Activated naive CD4-positive, alpha-beta T cell treated with anti-CD3 and anti-CD28 coated beads, Interleukin-2, amount 50 U/mL, for 24 hours (primary cell): ENCODE results near the gene WFS1.
A peak's percentile ranks its signal among the peaks of the same experiment; 100 is the strongest.

ENCODE experiments used
- H3K27ac Mint-ChIP-seq: one replicate; pipeline ENCODE4 v1.8.0; 2021; ENCODE audit warnings: mild to moderate bottlenecking, mixed read lengths
- H3K27me3 Mint-ChIP-seq: one replicate; pipeline ENCODE4 v1.8.0; 2021; ENCODE audit warnings: mixed read lengths
- H3K36me3 Mint-ChIP-seq: one replicate; pipeline ENCODE4 v1.8.0; 2021; ENCODE audit warnings: mixed read lengths
- H3K4me1 Mint-ChIP-seq: one replicate; pipeline ENCODE4 v1.8.0; 2021; ENCODE audit warnings: mixed read lengths
- H3K4me3 Mint-ChIP-seq: one replicate; pipeline ENCODE4 v1.8.0; 2021; ENCODE audit warnings: mild to moderate bottlenecking, mixed read lengths
- H3K9me3 Mint-ChIP-seq: one replicate; pipeline ENCODE4 v1.8.0; 2021; ENCODE audit warnings: mixed read lengths

Gene WFS1

DNA sequence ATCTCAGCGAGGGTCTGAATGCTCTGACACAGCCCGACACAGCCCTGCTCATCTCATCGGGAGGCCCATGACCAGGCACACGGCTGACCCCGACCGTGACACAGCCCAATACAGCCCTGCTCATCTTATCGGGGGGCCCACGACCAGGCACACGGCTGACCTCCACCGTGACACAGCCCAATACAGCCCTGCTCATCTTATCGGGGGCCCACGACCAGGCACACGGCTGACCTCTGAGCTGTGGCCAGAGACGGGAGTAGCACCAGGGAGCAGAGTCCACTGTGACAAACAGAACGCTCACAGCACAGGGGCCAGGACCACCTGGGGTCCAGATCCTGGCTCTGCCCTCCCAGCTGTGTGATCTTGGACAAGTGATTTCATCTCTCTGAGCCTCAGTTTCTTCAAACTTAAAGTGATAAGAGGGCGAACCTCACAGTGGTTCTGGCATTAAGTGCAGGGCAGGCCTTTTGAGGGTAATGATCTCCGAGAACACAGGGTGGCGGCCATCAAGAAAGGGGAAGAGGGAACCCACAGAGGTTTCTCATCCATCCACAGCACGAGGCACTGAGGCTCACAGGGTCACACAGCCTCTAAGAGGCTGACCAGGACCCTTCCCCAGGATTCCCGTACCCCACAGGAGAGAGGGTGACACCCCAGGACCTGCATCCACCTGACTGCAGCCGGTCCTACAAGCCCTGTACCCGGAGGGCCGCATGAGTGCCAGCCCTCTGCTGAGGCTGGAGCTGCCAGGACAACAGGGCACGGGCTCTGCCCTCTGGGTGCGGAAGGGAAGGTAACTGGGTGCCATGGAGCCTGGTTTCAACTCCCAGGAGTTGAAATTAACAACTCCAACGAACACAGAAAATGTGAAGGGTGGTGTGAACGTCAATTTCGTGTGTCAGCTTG is 60.1 kb downstream of the WFS1 start:
- no peak overlapping the region for H3K4me3 Mint-ChIP-seq
- H3K9me3 Mint-ChIP-seq = no peaks in the 10 kb centered on the region
- H3K27ac Mint-ChIP-seq = no peak overlapping the region
- no peaks in the 10 kb centered on the region for H3K4me1 Mint-ChIP-seq
- no peaks in the 10 kb centered on the region for H3K36me3 Mint-ChIP-seq
- H3K27me3 Mint-ChIP-seq = peaks cover 11% of the 10 kb centered on the region

GRCh38 chr4:6330384-6330767 is 60.7 kb downstream of the WFS1 start:
- Mint-ChIP-seq H3K27me3 (peaks cover 18% of the 10 kb centered on the region), H3K4me1 (no peaks in the 10 kb centered on the region), H3K36me3 (no peaks in the 10 kb centered on the region), H3K4me3 (no peak overlapping the region), H3K9me3 (no peaks in the 10 kb centered on the region), H3K27ac (no peak overlapping the region)

- H3K27me3 Mint-ChIP-seq = peaks cover 16% of the 10 kb centered on the region
- H3K9me3 Mint-ChIP-seq = no peaks in the 10 kb centered on the region
Measured at GRCh38 chr4:6331018-6331417, 61.4 kb downstream of the WFS1 start.

DNA sequence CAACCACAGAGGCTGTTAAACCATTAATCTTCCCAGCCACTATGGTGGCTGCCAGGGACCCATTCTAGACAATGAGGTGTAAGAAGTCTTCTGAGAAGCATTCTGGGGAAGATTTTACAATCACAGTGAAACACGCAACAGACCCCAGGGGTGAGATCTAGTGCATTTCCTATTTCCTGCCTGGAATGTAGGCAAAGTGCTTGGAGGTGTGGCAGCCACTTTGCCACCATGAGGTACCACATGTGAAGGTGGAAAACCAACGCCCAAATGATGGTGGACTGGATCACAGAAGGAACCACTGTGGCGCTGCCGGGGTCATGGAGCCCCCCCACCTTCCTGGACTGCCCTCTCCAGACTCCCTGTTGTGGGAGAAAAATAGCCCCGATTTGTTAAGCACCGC is 61.8 kb downstream of the WFS1 start:
- H3K36me3 Mint-ChIP-seq = no peaks in the 10 kb centered on the region
- H3K9me3 Mint-ChIP-seq = no peaks in the 10 kb centered on the region
- H3K27ac Mint-ChIP-seq = no peak overlapping the region
- no peak overlapping the region for H3K4me3 Mint-ChIP-seq
- no peaks in the 10 kb centered on the region for H3K4me1 Mint-ChIP-seq
- H3K27me3 Mint-ChIP-seq = peaks cover 14% of the 10 kb centered on the region

More at GRCh38 chr4:6331018-6331417, 61.4 kb downstream of the WFS1 start:
- Mint-ChIP-seq H3K36me3 (no peaks in the 10 kb centered on the region), H3K4me3 (no peak overlapping the region), H3K27ac (no peak overlapping the region), H3K4me1 (no peaks in the 10 kb centered on the region)

GRCh38 chr4:6332042-6332668 is 62.5 kb downstream of the WFS1 start:
- no peaks in the 10 kb centered on the region for H3K36me3 Mint-ChIP-seq
- H3K27me3 Mint-ChIP-seq = peaks cover 16% of the 10 kb centered on the region
- H3K4me3 Mint-ChIP-seq = no peak overlapping the region
- no peaks in the 10 kb centered on the region for H3K9me3 Mint-ChIP-seq
- H3K27ac Mint-ChIP-seq = no peak overlapping the region
- H3K4me1 Mint-ChIP-seq = peaks cover 2% of the 10 kb centered on the region

- H3K4me3 Mint-ChIP-seq = no peak overlapping the region
- peaks cover 19% of the 10 kb centered on the region for H3K27me3 Mint-ChIP-seq
- H3K9me3 Mint-ChIP-seq = no peaks in the 10 kb centered on the region
- peaks cover 7% of the 10 kb centered on the region for H3K4me1 Mint-ChIP-seq
- no peak overlapping the region for H3K27ac Mint-ChIP-seq
- H3K36me3 Mint-ChIP-seq = no peaks in the 10 kb centered on the region
Measured at GRCh38 chr4:6332669-6333050, 63.0 kb downstream of the WFS1 start.

DNA sequence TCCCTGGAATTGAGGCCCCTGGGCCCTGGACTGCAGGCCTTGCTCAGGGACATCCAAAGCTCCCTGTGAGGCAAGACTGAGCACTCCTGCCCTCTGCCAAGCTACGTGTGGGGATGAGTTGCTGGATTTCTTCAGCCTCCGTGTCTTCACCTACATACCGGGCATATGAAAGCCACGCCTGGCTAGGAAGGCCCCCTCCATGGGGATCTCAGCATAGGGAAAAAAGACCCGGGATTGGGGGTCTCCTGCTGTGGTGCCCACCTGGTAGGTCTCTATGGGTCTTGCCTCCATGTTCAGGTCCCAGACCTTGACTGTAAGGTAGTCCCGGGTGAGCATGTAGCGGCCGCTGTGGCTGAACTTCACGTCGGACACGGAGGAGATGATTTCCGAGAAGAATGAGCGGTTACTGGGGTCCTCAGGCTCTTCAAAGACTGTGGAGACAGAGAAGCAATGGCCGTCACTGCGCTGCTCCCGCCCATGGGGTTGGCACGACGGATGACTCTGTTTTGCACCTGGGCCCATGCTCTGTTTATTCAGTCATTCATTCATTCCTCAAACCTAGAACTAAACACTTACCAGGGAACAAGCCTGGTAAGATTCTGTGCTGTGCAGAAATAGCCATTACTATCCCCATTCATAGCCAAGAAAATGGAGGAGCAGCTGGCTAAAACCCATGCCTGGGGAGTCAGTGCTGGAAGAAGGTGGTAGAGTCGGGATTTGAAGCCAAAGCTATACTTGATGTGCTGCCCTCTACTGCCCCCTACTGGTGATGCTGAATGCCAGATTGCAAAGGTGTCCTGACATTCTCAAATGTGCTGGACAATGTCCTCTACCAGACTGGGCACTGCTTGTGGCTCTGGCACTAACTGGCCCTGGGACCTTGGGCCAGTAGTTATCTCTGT is 63.9 kb downstream of the WFS1 start:
- Mint-ChIP-seq H3K4me1 (peaks cover 16% of the 10 kb centered on the region), H3K27ac (no peak overlapping the region), H3K9me3 (no peaks in the 10 kb centered on the region), H3K36me3 (no peaks in the 10 kb centered on the region), H3K4me3 (no peak overlapping the region), H3K27me3 (peaks cover 22% of the 10 kb centered on the region)

DNA sequence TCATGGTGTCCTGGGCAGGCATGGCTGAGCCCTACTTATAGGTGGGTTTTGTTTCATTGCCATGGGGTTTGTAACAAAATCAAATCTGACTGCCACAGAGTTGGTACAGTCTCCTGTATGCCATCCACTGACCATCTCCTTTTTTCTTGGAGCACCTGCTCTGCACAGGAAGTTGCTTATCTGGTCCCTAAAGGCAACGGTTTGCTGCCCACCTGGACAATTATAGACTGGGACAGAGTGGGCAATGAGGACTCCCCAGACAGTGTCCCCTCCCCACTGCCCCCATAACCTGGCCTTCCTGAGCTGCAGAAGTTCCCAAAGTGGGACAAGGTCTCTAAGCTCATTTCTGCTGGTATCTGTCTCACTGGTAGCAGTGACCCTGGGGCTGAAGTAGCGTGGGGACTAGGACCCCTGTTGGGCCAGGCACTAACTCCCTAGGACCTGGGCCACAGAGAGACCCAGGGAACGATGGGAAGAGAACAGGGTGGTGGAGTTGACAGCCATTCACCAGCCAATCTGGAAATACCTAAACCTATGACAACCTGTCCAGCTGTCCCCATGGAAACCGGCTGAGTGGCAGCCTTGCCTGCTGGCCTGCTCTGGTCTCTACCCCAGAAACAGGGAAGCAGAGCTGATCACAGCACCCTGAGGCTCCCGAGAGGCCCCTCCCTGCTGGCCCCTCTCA is 64.7 kb downstream of the WFS1 start:
- no peak overlapping the region for H3K27ac Mint-ChIP-seq
- no peaks in the 10 kb centered on the region for H3K9me3 Mint-ChIP-seq
- no peaks in the 10 kb centered on the region for H3K36me3 Mint-ChIP-seq
- peaks cover 25% of the 10 kb centered on the region for H3K27me3 Mint-ChIP-seq
- peaks cover 16% of the 10 kb centered on the region for H3K4me1 Mint-ChIP-seq
- no peak overlapping the region for H3K4me3 Mint-ChIP-seq

- Mint-ChIP-seq H3K36me3 (no peaks in the 10 kb centered on the region), H3K9me3 (no peaks in the 10 kb centered on the region), H3K27me3 (peaks cover 28% of the 10 kb centered on the region), H3K27ac (no peak overlapping the region), H3K4me3 (no peak overlapping the region), H3K4me1 (peaks cover 16% of the 10 kb centered on the region)
Measured at GRCh38 chr4:6335040-6335590, 65.5 kb downstream of the WFS1 start.

DNA sequence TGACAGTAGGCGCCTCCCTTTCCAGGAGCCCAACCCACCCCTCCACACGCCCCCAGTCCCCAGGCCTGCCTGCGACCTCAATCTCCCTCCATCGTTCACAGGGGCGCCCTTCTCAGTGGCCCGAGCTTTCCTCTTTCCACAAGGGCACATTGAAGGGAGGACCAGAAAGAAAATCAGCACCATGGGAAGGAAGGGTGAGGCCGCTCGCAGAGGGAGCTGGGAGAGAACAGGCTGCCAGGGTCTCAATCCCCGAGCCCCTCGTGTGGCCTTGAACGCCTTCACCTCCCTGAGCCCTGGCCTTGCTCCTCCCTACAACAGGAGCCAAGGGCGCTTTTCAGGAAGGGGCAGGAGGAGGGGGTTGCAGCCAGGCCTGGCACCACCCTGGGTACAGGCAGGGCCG is 66.5 kb downstream of the WFS1 start:
- no peaks in the 10 kb centered on the region for H3K36me3 Mint-ChIP-seq
- H3K4me1 Mint-ChIP-seq = peaks cover 16% of the 10 kb centered on the region
- H3K9me3 Mint-ChIP-seq = no peaks in the 10 kb centered on the region
- no peak overlapping the region for H3K4me3 Mint-ChIP-seq
- peaks cover 30% of the 10 kb centered on the region for H3K27me3 Mint-ChIP-seq
- no peak overlapping the region for H3K27ac Mint-ChIP-seq

GRCh38 chr4:6337331-6337935 is 67.8 kb downstream of the WFS1 start:
- Mint-ChIP-seq H3K4me1 (peaks cover 16% of the 10 kb centered on the region), H3K36me3 (no peaks in the 10 kb centered on the region), H3K9me3 (no peaks in the 10 kb centered on the region), H3K4me3 (no peak overlapping the region), H3K27ac (peak overlapping the region; percentile 19), H3K27me3 (peaks cover 28% of the 10 kb centered on the region)

- H3K27ac Mint-ChIP-seq = peak overlapping the region; percentile 52
Measured at GRCh38 chr4:6338175-6338950, 68.7 kb downstream of the WFS1 start.

GRCh38 chr4:6338951-6339817 is 69.5 kb downstream of the WFS1 start:
- no peaks in the 10 kb centered on the region for H3K36me3 Mint-ChIP-seq
- no peak overlapping the region for H3K27ac Mint-ChIP-seq
- H3K4me1 Mint-ChIP-seq = peaks cover 16% of the 10 kb centered on the region
- H3K9me3 Mint-ChIP-seq = no peaks in the 10 kb centered on the region
- H3K4me3 Mint-ChIP-seq = no peak overlapping the region
- H3K27me3 Mint-ChIP-seq = peaks cover 28% of the 10 kb centered on the region

More at GRCh38 chr4:6338175-6338950, 68.7 kb downstream of the WFS1 start:
- Mint-ChIP-seq H3K4me3 (no peak overlapping the region), H3K9me3 (no peaks in the 10 kb centered on the region), H3K27me3 (peaks cover 28% of the 10 kb centered on the region), H3K4me1 (peaks cover 16% of the 10 kb centered on the region), H3K36me3 (no peaks in the 10 kb centered on the region)
